PFSK-1 (cell line): Measurements from ENCODE around the gene ZCCHC24.

Experiments used
- FOXP2 ChIP-seq: optimal IDR thresholded peaks from 2 replicates; pipeline ENCODE3; 2011; ENCODE audit warnings: borderline replicate concordance, control low read depth, inconsistent platforms; ENCODE audit not compliant: insufficient read depth; ENCODE audit errors: extremely low read length, extremely low read depth
- POLR2AphosphoS5 ChIP-seq: IDR thresholded peaks from 2 replicates; pipeline ENCODE4 v1.6.1; 2012; ENCODE audit warnings: low read depth, mild to moderate bottlenecking, control low read depth, low read length, moderate library complexity
- SIN3A ChIP-seq: IDR thresholded peaks from 2 replicates; pipeline ENCODE4 v1.6.1; 2012; ENCODE audit warnings: mild to moderate bottlenecking, low read length, moderate library complexity, borderline replicate concordance; ENCODE audit not compliant: insufficient read depth
- TAF1 ChIP-seq: IDR thresholded peaks from 2 replicates; pipeline ENCODE4 v1.6.1; 2012; ENCODE audit warnings: low read length, control low read depth, borderline replicate concordance; ENCODE audit not compliant: insufficient read depth
- TF ChIP-seq, protein P1 (sequence below), 2 experiments: IDR thresholded peaks; 2 replicates each; pipeline versions ENCODE4 v1.6.1 to v1.8.0; 2011 to 2012; ENCODE audit warnings: low read depth in 2 of 2, low read length in 2 of 2, control low read depth in 1 of 2, inconsistent platforms in 1 of 2, mild to moderate bottlenecking in 1 of 2, moderate library complexity in 1 of 2; ENCODE audit not compliant: insufficient read depth in 1 of 2

The ZCCHC24 gene

DNA sequence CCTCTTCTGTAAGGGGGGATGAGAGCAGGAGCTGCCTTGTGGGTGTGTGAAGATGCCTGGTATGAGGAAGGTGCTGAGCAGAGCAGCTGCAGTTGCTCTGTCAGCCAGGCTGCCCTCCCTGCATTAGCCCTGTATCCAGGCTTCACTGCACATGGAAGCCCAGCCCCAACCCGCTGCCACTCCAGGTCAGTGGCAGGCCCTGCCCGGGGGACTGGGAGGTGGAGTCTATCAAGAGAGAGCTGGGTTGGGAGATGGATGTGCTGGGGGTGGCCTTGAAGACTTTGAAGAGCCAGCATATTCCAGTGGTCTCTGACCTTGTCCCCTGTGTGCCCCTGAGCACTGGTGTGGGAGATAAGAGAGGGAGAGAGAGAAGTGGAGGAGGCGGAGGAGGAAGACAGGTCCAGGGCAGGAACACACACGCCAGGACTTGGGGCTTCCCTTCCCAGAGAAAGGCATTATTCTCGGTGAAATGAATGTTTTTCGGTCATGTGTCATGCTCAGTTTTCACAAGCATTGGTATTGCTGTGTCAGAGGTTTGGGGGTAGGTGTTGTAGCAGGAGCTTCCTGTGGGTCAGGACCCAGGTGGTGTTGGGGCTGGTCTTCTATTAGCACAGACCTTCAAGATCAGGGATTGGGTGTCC is 95.5 kb downstream of the ZCCHC24 start:
- TF ChIP-seq FOXP2 (no peak), POLR2AphosphoS5 (no peak), TAF1 (no peak), SIN3A (no peak)
- TF ChIP-seq, protein P1, sequence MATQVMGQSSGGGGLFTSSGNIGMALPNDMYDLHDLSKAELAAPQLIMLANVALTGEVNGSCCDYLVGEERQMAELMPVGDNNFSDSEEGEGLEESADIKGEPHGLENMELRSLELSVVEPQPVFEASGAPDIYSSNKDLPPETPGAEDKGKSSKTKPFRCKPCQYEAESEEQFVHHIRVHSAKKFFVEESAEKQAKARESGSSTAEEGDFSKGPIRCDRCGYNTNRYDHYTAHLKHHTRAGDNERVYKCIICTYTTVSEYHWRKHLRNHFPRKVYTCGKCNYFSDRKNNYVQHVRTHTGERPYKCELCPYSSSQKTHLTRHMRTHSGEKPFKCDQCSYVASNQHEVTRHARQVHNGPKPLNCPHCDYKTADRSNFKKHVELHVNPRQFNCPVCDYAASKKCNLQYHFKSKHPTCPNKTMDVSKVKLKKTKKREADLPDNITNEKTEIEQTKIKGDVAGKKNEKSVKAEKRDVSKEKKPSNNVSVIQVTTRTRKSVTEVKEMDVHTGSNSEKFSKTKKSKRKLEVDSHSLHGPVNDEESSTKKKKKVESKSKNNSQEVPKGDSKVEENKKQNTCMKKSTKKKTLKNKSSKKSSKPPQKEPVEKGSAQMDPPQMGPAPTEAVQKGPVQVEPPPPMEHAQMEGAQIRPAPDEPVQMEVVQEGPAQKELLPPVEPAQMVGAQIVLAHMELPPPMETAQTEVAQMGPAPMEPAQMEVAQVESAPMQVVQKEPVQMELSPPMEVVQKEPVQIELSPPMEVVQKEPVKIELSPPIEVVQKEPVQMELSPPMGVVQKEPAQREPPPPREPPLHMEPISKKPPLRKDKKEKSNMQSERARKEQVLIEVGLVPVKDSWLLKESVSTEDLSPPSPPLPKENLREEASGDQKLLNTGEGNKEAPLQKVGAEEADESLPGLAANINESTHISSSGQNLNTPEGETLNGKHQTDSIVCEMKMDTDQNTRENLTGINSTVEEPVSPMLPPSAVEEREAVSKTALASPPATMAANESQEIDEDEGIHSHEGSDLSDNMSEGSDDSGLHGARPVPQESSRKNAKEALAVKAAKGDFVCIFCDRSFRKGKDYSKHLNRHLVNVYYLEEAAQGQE (IDR thresholded peaks at IDR 0.05; ENCODE audit: insufficient read depth in 1 of 2, low read depth in 2 of 2, low read length in 2 of 2) = no peak

DNA sequence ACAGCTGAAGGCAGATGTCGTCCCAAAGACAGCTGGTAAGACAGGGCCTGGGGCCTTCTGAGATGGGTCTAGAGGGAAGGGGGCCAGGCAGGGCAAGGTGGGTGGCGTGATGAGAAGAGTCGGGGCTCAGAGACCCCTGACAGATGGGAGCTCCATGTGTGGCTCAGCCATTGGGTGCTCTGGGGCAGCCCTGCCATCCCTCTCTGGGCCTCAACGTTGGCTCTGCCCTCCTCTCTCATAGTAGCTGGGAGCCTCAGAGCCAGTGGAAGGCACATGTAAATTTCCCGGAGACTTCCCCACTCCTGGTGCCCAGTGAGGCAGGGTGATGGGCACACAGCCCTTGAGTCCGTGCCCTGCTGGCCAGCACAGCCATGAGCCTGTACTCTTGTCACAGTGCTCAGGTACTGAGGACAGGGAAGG is 96.3 kb downstream of the ZCCHC24 start:
- no peak for TF ChIP-seq SIN3A
- no peak for TF ChIP-seq TAF1
- TF ChIP-seq FOXP2 = no peak
- TF ChIP-seq, protein P1 (IDR thresholded peaks at IDR 0.05; ENCODE audit: insufficient read depth in 1 of 2, low read depth in 2 of 2, low read length in 2 of 2) = no peak
- TF ChIP-seq POLR2AphosphoS5 = no peak

DNA sequence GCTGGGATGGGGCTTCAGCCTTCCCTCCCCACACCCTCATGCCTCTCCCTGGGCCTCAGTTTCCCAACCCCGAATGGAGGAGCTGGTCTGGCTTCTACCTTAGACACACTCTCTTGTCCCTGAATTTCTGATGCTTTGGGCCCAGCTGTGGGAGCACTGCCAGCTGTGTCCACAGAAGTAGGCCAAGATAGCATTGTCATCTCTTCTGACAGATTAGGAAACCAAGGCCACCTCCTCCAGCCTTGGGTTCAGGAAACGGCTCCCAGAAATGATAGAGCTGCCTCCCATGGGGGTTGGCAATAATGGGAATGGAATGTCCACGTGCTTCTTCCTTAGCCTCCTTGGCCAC is 96.8 kb downstream of the ZCCHC24 start:
- TF ChIP-seq TAF1 (no peak), SIN3A (no peak), POLR2AphosphoS5 (no peak), FOXP2 (no peak)
- TF ChIP-seq, protein P1 (IDR thresholded peaks at IDR 0.05; ENCODE audit: insufficient read depth in 1 of 2, low read depth in 2 of 2, low read length in 2 of 2) = no peak

DNA sequence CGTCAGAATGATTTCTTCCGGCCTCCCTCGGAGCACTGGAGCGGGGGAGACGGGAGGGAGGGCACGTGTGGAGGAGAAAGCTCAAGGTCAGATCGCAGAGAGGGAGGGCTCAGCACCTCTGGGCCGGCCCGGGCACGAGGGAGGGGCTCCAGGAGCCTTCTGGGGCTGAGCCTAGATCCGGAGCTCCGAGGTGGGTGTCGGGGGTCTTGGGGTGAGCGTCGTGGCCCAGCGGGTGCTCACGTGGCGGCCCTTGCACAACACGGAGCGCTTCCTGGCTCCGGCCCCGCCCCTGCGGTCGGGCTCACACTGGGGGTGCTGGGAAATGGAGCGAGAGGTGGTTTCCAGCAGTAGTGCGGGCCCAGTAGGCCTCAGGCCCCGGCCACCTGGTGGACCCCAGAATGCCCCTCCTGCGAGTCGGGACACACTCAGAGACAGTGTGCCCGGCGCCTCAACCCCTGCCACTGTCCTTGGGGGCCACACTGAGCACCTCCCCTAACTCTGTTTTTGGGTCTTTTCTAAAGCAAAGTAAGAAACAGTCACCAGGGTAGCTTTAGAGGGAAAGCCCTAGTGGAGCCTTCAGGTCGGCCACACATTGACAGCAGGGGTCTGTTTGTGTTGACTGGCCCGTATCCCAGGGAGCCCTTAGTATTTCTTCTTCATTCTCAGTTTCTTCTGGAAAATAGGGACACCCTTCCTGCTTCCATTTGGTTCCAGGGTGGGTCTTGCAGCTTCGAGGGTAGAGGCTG is 97.4 kb downstream of the ZCCHC24 start:
- peak; percentile 10; the same call in 1 of the 2 replicates for TF ChIP-seq POLR2AphosphoS5
- TF ChIP-seq, protein P1 (IDR thresholded peaks at IDR 0.05; ENCODE audit: insufficient read depth in 1 of 2, low read depth in 2 of 2, low read length in 2 of 2) = no peak
- no peak for TF ChIP-seq FOXP2
- TF ChIP-seq SIN3A = peak; percentile 85; the same call in 1 of the 2 replicates
